COLO829 (cell line): ENCODE measurements around the gene FZD8.

ENCODE experiments used
- DNase-seq: peaks from one replicate; pipeline ENCODE4 v3.0.0; 2012; ENCODE audit warnings: low spot score

FZD8 gene

DNA sequence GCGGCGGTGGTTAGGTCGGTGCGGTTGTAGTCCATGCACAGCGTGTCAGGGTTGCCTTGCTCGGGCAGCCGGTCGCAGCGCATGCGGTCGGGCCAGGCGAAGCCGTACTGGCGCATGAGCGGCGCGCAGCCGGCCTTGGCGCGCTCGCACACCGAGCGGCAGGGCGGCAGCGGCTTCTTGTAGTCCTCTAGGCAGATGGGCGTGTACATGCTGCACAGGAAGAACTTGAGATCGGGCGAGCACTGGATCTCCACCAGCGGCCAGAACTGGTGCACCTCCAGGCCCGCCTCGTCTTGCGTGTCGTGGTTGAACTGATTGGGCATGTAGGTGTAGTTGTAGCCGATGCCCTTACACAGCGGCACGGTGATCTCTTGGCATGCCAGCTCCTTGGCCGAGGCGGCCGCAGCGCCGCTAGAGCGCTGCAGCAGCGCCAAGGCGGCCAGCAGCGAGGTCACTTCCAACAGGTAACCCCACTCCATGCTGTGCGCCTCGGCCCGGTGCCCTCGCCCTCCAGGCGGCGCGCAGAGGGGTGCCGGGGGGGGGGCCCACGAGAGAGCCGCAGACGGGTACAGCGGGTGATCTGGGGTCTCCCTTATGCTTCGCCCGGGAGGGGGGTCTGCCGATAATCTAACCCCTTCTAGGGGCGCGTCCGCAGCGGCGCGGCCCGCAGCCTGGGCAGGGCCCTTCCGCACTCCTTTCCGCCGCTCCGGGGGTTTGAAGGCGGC is 983 bp downstream of the FZD8 start:
- DNase-seq, result no peak

GRCh38 chr10:35640474-35640873 is 1.6 kb downstream of the FZD8 start:
- no peak for DNase-seq

- DNase-seq, result no peak
Measured at GRCh38 chr10:35639728-35640401, 2.2 kb downstream of the FZD8 start.

- DNase-seq, result no peak
Measured at GRCh38 chr10:35639021-35639727, 2.9 kb downstream of the FZD8 start.

GRCh38 chr10:35638101-35638500 is 4.0 kb downstream of the FZD8 start:
- DNase-seq, result no peak

- no peak for DNase-seq
Measured at GRCh38 chr10:35637462-35637861, 4.6 kb downstream of the FZD8 start.

DNA sequence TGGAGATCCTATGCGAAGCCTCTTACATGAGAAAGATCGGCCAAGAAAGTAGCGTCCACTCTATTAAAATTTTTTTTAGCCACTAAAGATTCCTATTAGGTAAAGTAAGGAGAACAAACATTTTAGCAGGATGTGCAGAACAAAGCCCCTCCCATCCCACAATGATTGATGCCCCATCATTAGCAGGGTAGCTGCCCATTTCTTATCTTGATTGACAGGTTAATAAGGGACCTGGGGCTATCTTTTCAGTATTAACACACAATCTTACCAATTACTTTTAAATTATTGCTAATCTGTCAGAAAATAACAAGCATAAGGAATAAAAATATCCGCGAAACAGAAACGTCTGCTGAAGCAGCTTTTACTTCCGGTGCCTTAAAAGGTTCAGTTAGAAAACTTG is 5.1 kb downstream of the FZD8 start:
- no peak for DNase-seq

DNA sequence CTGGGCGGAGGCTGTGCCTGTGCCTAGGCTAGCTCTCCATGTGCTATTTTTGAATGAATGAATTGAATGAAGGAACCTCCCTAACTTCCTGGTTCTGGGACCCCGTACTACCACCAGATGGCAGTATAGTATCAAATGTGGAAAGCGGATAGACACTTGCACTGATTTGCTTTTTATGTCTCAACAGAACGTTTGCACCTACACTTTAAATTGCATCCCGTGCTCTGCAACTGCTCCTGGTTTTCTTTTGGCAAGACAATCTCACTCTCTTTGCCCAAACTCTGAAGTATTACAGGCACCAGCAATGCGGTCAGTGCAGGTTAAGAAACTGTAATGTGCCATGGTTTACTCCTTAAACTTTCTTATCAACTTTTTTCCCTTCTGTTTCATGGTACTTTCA is 6.5 kb downstream of the FZD8 start:
- DNase-seq, result peak; percentile 42

DNA sequence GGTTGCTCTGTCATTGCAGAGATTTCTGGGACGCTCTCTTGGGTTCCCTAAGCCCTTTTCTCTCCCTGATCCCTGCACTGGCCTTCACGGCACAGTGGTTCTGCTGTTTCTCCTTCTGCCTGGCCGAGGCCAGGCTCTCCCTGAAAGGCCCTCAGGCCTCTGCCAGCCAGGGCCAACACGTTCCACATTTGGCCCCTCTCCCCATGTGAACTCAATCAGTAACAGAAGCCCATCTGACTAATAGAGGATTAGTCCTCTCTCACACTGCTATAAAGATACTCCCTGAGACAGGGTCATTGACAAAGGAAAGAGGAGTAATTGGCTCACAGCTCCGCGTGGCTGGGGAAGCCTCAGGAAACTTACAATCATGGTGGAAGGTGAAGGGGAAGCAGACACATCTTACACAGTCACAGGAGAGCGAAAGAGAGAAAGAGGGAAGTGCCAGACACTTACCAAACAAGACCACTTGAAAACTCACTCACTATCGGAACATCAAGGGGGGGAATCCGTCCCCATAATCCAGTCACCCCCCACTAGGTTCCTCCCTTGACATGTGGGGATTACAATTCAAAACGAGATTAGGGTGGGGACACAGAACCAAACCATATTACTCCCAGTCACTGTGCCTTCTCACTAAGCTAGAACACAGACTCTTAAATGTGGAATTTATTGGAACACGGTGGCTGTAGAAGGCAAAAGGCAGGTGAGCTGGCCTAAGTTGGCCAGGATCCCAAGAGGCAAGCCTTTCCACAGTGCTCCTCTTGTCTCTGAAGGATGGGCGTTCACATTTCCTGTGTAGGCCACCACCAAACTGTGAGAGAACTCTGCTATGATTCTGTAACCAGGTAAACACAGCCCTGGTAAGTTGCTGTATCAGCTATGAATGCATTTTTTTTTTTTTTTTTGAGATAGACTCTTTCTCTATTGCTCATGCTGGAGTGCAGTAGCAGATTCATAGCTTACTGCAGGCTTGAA is 8.8 kb downstream of the FZD8 start:
- no peak for DNase-seq

- no peak for DNase-seq
Measured at GRCh38 chr10:35632027-35632426, 10.1 kb downstream of the FZD8 start.

- DNase-seq, result no peak
Measured at GRCh38 chr10:35631404-35631803, 10.7 kb downstream of the FZD8 start.

- DNase-seq, result no peak
Measured at GRCh38 chr10:35626971-35627507, 15.1 kb downstream of the FZD8 start.

DNA sequence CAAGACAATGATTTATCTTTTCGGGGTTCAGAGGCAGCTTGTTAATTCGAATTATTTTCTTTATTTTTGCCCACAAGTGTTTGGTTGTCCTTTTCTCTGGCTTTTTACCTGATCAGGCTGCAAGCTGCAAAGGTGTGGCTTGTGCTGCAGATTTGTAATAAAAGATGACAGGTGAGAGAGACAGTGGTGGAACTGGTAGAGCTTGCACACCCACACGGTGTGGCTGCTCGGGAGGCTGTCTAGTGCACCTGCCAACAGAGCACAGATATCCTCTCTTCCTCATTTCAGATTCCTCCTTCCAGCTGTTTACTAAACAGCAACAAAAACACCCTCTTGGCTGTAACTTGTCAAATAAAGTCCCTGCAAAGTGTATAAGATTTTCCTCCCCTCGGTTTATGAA is 27.8 kb downstream of the FZD8 start:
- no peak for DNase-seq

DNA sequence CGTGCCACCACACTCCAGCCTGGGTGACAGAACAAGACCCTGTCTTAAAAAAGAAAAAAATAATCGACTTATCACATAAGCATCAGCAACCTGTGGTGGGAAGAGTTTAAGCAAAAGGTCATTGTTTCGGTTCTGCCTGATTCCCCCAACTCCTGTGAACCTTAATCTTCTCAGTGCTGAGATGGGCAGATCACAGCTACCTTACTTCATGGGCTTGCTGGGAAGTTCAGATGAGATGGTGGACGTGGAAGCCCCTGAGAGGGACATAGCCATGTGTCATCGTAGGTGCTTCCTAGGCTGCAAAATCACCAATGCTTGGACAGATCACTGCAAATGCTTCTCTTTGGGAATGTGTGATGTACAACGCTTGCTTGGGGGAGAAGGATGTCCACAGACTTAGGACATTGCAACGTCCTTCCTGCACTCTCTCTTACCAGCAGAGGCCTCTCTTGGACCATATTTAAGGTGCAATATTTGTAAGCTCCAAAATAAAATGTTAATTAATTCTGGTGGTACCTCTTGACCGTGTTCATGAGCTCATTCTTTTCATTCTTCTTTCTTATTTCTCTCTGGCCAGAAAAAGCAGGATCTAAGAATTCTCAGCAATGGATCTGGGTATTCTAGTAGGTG is 28.4 kb downstream of the FZD8 start:
- no peak for DNase-seq

- DNase-seq, result no peak
Measured at GRCh38 chr10:35613107-35613440, 29.0 kb downstream of the FZD8 start.

DNA sequence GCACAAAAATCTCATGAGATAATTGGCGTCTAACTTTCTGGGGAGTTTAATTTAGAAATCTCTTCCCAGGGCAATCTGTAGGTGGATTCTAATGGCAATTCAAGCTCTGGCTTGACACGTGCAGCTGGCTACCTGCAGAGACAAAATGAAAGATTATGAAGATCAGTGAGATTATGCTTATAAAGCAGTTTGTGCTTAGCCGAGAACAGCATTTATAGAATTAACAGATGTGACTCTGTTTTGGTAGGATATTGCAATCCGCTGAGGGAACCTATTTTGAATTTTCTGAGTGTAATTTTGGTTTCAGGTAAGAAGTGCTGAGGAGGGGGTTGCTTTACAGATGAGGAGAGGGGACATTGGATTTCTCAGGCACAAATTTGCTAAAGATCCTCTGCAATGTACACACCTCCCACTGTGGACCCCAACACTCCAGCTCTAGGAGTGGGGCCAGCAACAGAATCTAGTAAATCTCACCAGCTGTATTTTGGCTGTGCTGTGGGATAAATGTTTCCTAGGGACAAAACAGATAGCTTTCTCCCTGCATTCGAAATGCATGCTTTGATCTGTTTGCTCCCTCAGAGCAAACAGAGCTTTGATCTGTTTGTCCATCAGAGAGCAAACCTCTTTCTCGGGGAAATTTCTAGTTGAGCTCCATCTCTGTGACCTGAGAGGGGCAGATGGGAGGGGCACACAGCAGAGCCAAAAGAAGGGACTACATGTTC is 29.6 kb downstream of the FZD8 start:
- no peak for DNase-seq

- no peak for DNase-seq
Measured at GRCh38 chr10:35611750-35612149, 30.3 kb downstream of the FZD8 start.

DNA sequence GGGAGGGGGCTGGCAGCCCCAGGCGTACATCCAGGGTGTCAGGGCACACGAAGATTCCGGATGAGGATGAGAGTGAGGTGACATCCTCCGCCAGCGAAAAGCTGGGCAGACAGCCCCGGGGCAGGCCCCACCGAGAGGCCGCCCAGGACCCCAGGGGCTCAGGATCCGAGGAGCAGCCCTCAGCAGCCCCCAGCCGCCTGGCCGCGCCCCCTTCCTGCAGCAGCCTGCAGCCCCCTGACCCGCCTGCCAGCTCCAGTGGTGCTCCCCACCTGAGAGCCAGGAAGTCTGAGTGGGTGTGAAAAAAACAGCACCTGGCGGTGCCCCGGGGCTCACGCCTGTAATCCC is 33.8 kb downstream of the FZD8 start:
- no peak for DNase-seq

DNA sequence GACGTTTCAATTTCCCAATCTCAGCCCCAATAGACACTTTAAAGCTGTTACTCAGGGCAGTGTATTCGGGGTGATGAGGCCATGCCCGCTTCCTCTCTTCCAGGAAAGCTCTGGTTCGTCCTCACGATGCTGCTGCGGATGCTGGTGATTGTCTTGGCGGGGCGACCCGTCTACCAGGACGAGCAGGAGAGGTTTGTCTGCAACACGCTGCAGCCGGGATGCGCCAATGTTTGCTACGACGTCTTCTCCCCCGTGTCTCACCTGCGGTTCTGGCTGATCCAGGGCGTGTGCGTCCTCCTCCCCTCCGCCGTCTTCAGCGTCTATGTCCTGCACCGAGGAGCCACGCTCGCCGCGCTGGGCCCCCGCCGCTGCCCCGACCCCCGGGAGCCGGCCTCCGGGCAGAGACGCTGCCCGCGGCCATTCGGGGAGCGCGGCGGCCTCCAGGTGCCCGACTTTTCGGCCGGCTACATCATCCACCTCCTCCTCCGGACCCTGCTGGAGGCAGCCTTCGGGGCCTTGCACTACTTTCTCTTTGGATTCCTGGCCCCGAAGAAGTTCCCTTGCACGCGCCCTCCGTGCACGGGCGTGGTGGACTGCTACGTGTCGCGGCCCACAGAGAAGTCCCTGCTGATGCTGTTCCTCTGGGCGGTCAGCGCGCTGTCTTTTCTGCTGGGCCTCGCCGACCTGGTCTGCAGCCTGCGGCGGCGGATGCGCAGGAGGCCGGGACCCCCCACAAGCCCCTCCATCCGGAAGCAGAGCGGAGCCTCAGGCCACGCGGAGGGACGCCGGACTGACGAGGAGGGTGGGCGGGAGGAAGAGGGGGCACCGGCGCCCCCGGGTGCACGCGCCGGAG is 34.4 kb downstream of the FZD8 start:
- DNase-seq, result no peak

DNA sequence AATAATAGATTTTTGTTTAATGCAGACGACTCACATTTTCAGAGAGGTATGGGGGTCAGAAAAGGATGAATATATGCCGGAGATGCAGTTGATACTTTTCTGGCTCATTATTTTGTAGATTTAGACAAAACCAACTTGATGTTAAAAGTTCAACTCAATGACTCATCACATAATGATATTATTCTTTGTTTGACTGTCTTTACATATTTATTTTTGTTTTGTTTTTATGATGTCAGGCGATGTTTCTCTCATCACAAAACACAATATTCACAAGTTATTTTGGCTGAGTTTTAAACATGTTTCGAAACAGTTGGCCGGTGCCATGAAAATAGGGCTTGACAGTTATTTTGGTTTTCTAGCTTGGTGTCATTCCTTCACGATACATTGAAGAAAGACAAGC is 35.7 kb downstream of the FZD8 start:
- peak; percentile 8 for DNase-seq
